ENCODE results near the gene RALGAPA1.

The RALGAPA1 gene

GRCh38 chr14:35504260-35504659 is 304.8 kb downstream of the RALGAPA1 start:
- no peak for DNase-seq (ENCODE audit: insufficient read length, low spot score)
- no peak for FAIRE-seq

- FAIRE-seq: no peak
- DNase-seq (ENCODE audit: insufficient read length, low spot score): no peak
Measured at GRCh38 chr14:35503646-35504045, 305.4 kb downstream of the RALGAPA1 start.

GRCh38 chr14:35499180-35499579 is 309.9 kb downstream of the RALGAPA1 start:
- DNase-seq (ENCODE audit: insufficient read length, low spot score): no peak
- no peak for FAIRE-seq

- no peak for FAIRE-seq
- DNase-seq (ENCODE audit: insufficient read length, low spot score): no peak
Measured at GRCh38 chr14:35495278-35495677, 313.8 kb downstream of the RALGAPA1 start.

- FAIRE-seq: no peak
- DNase-seq (ENCODE audit: insufficient read length, low spot score): no peak
Measured at GRCh38 chr14:35492569-35493014, 316.5 kb downstream of the RALGAPA1 start.
